Subcutaneous adipose tissue (tissue), 4 donors: Measurements from ENCODE around the gene ZNF425. TPM values are rescaled to one million over a fixed set of nuclear protein-coding genes. Genes with fewer than 3 reads are reported as not detected.

Experiments used
- total RNA-seq, 4 donors: library from RNA; depleted of rRNA; stranded (reverse); fragments of >200 nt; gene quantifications; one replicate each; pipeline ENCODE4 v1.1.0, GENCODE V29; 2016
- TF ChIP-seq, protein P1 (sequence below): fragments of 450-650 bp; IDR thresholded peaks from one replicate; pipeline ENCODE4 v1.5.1; 2016; ENCODE audit warnings: low read depth, mild to moderate bottlenecking, control low read depth, antibody characterized with exemption, moderate library complexity

Gene ZNF425, protein sequence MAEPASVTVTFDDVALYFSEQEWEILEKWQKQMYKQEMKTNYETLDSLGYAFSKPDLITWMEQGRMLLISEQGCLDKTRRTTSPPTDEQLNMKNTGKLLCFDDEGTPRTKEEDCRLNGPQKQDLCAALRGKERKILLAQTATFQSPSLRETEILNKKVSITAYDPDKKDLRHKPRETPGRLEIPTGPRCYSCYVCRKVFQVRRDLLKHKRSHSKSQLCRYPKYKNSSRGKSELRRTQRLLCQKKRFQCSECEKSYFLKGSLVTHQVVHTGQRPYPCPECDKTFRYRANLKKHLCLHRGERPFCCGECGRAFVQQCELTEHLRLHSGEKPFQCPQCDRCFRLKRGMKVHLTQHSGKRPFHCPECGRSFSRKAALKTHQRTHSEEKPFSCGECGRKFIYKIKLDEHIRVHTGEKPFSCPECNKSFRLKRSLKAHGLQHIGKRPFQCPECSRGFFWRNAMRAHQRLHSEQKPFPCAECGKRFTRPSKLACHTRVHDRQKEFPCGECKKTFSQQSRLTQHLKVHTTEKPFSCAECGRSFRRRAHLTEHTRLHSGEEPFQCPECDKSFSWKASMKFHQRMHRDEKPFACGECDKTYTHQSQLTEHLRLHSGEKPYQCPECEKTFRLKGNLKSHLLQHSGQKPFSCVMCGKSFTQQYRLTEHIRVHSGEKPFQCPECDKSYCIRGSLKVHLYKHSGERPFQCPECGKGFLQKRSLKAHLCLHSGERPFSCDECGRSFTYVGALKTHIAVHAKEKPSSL
- 1 to 10 TPM in 2 of 4 donors, under 1 TPM in 2; 0.82 to 2.9 (median 1.1) TPM for total RNA-seq

DNA sequence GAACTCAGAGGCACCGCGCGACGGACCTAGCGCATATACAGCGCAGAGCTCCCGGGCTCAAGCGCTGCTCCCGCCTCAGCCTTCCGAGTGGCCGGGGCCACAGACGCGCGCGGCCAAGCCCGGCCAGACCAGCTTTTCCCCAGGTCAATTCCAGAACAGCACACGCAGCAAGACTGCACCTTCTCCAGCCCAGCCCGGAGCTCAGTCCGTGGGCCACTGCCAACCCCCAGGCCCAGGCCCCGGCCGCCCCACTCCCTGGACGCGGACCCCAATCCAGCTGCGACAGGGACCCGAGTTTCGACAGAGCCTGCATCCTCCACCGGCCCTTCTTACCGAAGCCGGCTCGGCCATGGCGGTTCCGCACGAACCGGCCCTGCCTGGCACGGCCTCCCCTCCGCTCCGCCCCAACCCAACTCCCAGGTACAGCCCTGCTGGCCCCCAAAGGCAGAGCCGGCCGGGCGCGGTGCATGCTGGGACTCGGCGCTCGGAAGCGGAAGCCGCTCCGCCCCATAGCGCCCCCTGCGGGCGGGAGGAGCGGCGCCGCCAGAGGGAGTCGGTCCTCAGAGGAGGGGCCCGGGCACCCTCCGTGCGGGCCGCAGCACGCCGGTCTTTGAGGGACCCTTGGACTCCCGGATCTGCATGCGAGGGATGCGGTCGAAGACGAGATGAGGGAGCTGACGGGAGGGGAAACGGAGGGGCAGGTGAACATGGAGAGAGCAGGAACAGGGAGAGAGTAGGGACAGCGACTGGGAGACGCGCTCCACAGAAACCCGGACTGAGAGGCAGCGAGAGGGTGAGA lies at the start of gene ZNF425:
Gene ZNF425 (minus strand): TSS at position 462 of the 799 bp plus-strand sequence. CDS start 111 bp downstream, at position 351.
- TF ChIP-seq, protein P1, sequence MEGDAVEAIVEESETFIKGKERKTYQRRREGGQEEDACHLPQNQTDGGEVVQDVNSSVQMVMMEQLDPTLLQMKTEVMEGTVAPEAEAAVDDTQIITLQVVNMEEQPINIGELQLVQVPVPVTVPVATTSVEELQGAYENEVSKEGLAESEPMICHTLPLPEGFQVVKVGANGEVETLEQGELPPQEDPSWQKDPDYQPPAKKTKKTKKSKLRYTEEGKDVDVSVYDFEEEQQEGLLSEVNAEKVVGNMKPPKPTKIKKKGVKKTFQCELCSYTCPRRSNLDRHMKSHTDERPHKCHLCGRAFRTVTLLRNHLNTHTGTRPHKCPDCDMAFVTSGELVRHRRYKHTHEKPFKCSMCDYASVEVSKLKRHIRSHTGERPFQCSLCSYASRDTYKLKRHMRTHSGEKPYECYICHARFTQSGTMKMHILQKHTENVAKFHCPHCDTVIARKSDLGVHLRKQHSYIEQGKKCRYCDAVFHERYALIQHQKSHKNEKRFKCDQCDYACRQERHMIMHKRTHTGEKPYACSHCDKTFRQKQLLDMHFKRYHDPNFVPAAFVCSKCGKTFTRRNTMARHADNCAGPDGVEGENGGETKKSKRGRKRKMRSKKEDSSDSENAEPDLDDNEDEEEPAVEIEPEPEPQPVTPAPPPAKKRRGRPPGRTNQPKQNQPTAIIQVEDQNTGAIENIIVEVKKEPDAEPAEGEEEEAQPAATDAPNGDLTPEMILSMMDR, result no peak

DNA sequence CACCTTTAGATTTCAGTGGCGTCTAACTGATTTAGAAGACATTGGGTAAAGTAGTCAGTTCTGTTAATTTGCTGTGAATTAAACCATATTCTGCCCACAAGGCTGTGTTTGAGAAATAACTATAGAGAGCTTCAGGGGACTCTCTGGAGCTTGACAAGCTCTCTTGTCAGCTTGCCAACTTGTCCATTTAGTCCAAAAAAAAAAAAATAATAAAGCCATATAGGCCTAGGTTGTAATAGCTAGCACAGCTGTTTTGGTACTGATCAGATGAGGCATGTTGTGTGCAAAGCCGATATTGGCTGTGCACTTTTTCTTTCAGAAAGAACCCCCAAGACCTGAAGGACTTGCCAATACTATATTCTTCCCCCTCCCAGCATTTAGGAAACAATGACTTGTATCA lies 49.0 kb upstream of the ZNF425 start:
- TF ChIP-seq, protein P1, result no peak

DNA sequence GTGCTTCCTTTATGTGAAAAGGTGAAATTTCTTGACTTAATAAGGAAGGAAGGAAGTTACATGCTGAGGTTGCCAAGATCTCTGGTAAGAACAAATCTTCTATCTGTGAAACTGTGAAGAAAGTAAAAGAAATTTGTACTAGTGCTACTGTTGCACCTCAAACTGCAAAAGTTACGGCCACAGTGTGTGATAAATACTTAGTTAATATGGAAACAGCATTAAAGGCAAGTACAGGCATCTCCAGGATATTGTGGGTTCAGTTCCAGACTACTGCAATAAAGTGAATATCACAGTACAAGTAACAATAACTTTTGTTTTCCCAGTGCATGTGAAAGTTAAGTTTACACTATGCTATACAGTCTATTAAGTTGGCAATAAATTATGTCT lies 46.4 kb upstream of the ZNF425 start:
- TF ChIP-seq, protein P1, result no peak

DNA sequence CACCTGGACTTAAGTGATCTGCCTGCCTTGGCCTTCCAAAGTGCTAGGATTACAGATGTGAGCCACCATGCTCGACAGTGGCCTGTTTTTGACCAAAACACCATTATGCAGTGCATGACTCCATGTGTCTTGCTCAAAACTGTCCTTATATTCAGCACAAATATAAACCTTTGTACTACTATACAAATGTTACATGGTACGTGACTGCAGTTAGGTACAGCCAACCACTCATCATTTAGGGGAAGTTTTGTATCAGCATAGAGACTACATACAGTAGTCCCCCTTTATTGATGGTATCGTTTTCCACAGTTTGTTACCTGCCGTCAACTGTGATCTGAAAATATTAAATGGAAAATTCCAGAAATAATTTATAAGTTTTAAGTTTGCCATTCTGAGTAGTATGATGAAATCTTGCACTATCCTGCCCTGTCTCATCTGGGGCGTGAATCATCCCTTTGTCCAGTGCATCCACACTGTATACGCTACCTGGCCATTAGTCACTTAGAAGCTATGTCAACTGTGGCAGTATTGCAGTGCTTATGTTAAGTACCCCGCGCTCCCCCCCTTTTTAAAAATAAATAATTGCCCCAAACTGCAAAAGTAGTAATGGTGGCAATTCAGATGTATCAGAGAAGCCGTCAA lies 45.9 kb upstream of the ZNF425 start:
- TF ChIP-seq, protein P1, result no peak

DNA sequence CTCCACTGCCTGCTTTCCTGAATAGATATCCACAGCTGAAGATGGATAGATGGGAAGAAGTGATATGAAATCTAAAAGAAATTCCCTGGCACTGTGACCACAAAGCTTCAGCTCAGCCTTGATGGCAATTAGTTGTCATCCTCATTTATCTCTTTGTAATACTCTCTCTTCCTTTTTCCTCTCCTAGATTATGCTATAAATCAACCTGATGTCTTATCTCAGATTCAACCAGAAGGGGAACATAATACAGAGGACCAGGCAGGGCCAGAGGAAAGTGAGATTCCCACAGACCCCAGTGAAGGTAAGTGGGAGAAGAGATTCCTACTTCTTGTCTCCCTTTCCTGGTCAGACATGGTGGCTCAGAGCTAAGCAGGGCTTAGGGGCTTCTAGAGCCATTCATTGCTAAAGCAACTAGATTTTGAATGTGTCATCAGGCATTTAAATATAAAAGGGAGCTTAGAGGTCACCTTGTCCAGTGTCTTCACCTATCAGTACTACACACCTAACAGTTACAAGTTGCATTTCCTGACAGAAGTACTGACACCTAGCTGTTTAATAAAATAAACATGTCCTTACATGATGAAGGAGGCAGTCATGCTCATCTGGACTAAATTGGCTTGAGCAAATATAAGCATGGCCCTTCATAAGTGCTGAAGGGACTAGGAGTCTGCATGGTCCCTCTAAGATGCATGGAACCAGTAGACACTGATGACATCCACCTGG lies 40.7 kb upstream of the ZNF425 start:
- TF ChIP-seq, protein P1, result no peak

DNA sequence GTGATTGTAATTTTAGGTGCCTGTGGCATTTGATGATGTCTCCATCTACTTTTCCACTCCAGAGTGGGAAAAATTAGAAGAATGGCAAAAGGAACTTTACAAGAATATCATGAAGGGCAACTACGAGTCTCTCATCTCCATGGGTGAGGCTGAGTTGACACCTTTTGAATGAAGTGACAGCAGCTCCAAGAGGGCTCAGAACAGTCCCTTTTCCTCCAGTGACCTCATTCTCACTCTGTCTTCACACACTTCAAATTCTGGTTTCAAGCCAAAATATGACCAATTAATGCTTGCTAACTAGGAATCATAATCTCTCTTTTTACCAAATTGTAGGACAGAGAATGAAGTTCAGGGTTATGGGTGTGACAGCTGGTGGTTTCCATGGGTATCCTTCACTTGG lies 40.0 kb upstream of the ZNF425 start:
- TF ChIP-seq, protein P1, result no peak
